Measurements from ENCODE around the gene EXOSC2. TPM values are rescaled to one million over a fixed set of nuclear protein-coding genes. Genes with fewer than 3 reads are reported as not detected.

Gene EXOSC2
- total and polyA plus RNA-seq, 2 of the 8 experiments (the other 6 are each of a cell fraction or from before 2014, with no cell fraction given): 47.8 to 93.6 TPM

GRCh38 chr9:130728721-130729120 is 35.1 kb downstream of the EXOSC2 start:
- FAIRE-seq: no peak
- WGBS, 2 experiments (ENCODE audit: extremely low coverage in 1 of 2, insufficient coverage in 1 of 2, insufficient read length in 1 of 2, insufficient replicate concordance in 2 of 2, low coverage in 1 of 2, low lambda C conversion rate in 2 of 2, missing lambda C conversion rate in 1 of 2): 86% methylated on average over 3 of the region's 3 CpGs; no CpG with 5 or more reads in 1 of the 2 experiments
- no peak overlapping the region for H3K4me2 ChIP-seq (ENCODE audit: insufficient read depth in 1 of 2, low read depth in 2 of 2, low read length in 2 of 2)

More at GRCh38 chr9:130728721-130729120, 35.1 kb downstream of the EXOSC2 start:
- TF ChIP-seq GTF2F1 (IDR thresholded peaks at IDR 0.05; ENCODE audit: borderline replicate concordance, low read depth, low read length): no peak
- TF ChIP-seq POLR2AphosphoS5 (IDR thresholded peaks at IDR 0.05; ENCODE audit: low read depth, low read length): no peak
- no peak for TF ChIP-seq JUN (IDR thresholded peaks at IDR 0.05; ENCODE audit: low read depth, low read length)
- TF ChIP-seq EGR1 (IDR thresholded peaks at IDR 0.05; ENCODE audit: borderline replicate concordance, low read depth, low read length): no peak
- no peak for TF ChIP-seq TEAD4 (IDR thresholded peaks at IDR 0.05; ENCODE audit: low read depth, low read length)
- TF ChIP-seq SIX5 (IDR thresholded peaks at IDR 0.05; ENCODE audit: low read depth, low read length): no peak
- TF ChIP-seq CREB1 (IDR thresholded peaks at IDR 0.05): no peak
- no peak for TF ChIP-seq RNF2 (IDR thresholded peaks at IDR 0.05; ENCODE audit: borderline replicate concordance, low read depth, low read length, missing control alignments, poor library complexity, severe bottlenecking)
- no peak for TF ChIP-seq EZH2 (IDR thresholded peaks at IDR 0.05; ENCODE audit: low read depth, low read length, severe bottlenecking)
- no peak for TF ChIP-seq CHD2 (IDR thresholded peaks at IDR 0.05; ENCODE audit: low read length)
- no peak overlapping the region for H4K91ac ChIP-seq (replicated peaks; ENCODE audit: insufficient read length, low read length)
- no peak overlapping the region for H2AFZ ChIP-seq (ENCODE audit: low read length)
- no peak overlapping the region for H3K4ac ChIP-seq (replicated peaks; ENCODE audit: insufficient read length, low read depth, low read length)
- DNase-seq (ENCODE audit: low read depth in 1 of 2, low spot score in 2 of 2): no peak
- ChIA-PET CTCF (ENCODE audit: partially characterized antibody) (no interaction called here), POLR2A (ENCODE audit: partially characterized antibody) (no interaction called here)
- no peaks in the 10 kb centered on the region; a peak in 1 of 7 replicates for H3K4me1 ChIP-seq (replicated peaks in 1 of 4; ENCODE audit: control insufficient read depth in 3 of 4, insufficient read depth in 4 of 4, low read length in 3 of 4)
- no peaks in the 10 kb centered on the region for H3K23me2 ChIP-seq (ENCODE audit: low read depth, low read length)
- no peak overlapping the region for H4K5ac ChIP-seq (ENCODE audit: insufficient read length, low read depth, low read length)
- H4K20me1 ChIP-seq (replicated peaks in 1 of 2; ENCODE audit: control insufficient read depth in 1 of 2, insufficient read depth in 2 of 2, low read length in 2 of 2): peaks cover 0 to 5% of the 10 kb centered on the region in 2 experiments
- no peak overlapping the region for H2AK5ac ChIP-seq (ENCODE audit: low read depth, low read length)
- no peak overlapping the region for H2BK15ac ChIP-seq (ENCODE audit: low read length)
- H2BK120ac ChIP-seq (replicated peaks; ENCODE audit: low read depth, low read length): no peak overlapping the region
- no peak overlapping the region for H2BK5ac ChIP-seq (ENCODE audit: low read depth, low read length)
- H3K27ac ChIP-seq (ENCODE audit: low read depth, low read length): no peak overlapping the region
- H3K79me1 ChIP-seq (ENCODE audit: low read depth, low read length): 0 out of 2 replicates have a peak, but pooled peaks cover 2% of the 10 kb centered on the region
- no peak overlapping the region for H3K23ac ChIP-seq (ENCODE audit: insufficient read length)
- no peak overlapping the region for H3K14ac ChIP-seq (ENCODE audit: insufficient read length)
- H3K27me3 ChIP-seq (replicated peaks in 1 of 4; ENCODE audit: control insufficient read depth in 3 of 4, extremely low read depth in 1 of 4, insufficient read depth in 3 of 4, low read length in 3 of 4): peaks cover 0 to 1% (median 0%) of the 10 kb centered on the region in 4 experiments; a peak in 1 of 7 replicates
- H3K79me2 ChIP-seq (ENCODE audit: control insufficient read depth in 1 of 2, insufficient read depth in 2 of 2, low read length in 2 of 2): peaks cover 0 to 47% of the 10 kb centered on the region in 2 experiments; a peak in 2 of 4 replicates
- H3K9me3 ChIP-seq (ENCODE audit: insufficient read depth in 2 of 2, low read depth in 1 of 2, low read length in 1 of 2): no peaks in the 10 kb centered on the region
- H3K36me3 ChIP-seq (ENCODE audit: control insufficient read depth in 2 of 4, insufficient read depth in 4 of 4, low read length in 3 of 4): no peaks in the 10 kb centered on the region
- H2BK12ac ChIP-seq (ENCODE audit: low read depth, low read length): no peak overlapping the region
- H4K8ac ChIP-seq (ENCODE audit: extremely low read depth, insufficient read depth, low read length): no peak overlapping the region
- no peak overlapping the region for H3K4me3 ChIP-seq (ENCODE audit: extremely low read depth in 1 of 4, insufficient read depth in 2 of 4, low read depth in 3 of 4, low read length in 4 of 4)
- H2BK20ac ChIP-seq (ENCODE audit: low read length): no peak overlapping the region
- no peak overlapping the region for H3K18ac ChIP-seq (ENCODE audit: extremely low read depth, low read length)
- H3K56ac ChIP-seq (replicated peaks; ENCODE audit: insufficient read length, low read depth, low read length): no peak overlapping the region
- H3K9ac ChIP-seq (replicated peaks in 1 of 4; ENCODE audit: extremely low read depth in 1 of 4, low read depth in 3 of 4, low read length in 3 of 4): no peak overlapping the region

Data from H1 (cell line).